ENCODE data around the gene LIMK1.

- TF ChIP-seq POLR2A (IDR thresholded peaks at IDR 0.05): no peak
- TF ChIP-seq, protein P1, sequence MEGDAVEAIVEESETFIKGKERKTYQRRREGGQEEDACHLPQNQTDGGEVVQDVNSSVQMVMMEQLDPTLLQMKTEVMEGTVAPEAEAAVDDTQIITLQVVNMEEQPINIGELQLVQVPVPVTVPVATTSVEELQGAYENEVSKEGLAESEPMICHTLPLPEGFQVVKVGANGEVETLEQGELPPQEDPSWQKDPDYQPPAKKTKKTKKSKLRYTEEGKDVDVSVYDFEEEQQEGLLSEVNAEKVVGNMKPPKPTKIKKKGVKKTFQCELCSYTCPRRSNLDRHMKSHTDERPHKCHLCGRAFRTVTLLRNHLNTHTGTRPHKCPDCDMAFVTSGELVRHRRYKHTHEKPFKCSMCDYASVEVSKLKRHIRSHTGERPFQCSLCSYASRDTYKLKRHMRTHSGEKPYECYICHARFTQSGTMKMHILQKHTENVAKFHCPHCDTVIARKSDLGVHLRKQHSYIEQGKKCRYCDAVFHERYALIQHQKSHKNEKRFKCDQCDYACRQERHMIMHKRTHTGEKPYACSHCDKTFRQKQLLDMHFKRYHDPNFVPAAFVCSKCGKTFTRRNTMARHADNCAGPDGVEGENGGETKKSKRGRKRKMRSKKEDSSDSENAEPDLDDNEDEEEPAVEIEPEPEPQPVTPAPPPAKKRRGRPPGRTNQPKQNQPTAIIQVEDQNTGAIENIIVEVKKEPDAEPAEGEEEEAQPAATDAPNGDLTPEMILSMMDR (IDR thresholded peaks at IDR 0.05): no peak
Observed at GRCh38 chr7:74143383-74143782, 59.8 kb downstream of the LIMK1 start.

Data from breast epithelium (tissue), 3 donors.